GM12878 (cell line): ENCODE measurements around the gene PAGE3.

Source experiments
- CHD2 ChIP-seq: IDR thresholded peaks from 2 replicates; pipeline ENCODE4 v1.6.1; 2011; ENCODE audit warnings: low read depth, low read length, improper control_type of control experiment, borderline replicate concordance
- CHD4 ChIP-seq: fragments of 200-600 bp; sonication (generic); IDR thresholded peaks from 2 replicates; pipeline ENCODE4 v1.6.1; 2016; ENCODE audit warnings: mild to moderate bottlenecking
- EED ChIP-seq: sonication (generic); IDR thresholded peaks from 2 replicates; pipeline ENCODE4 v1.6.1; 2016; ENCODE audit warnings: antibody characterized with exemption, low read depth
- EP300 ChIP-seq, 2 experiments: fragments of 150-350 bp in 1 of 2; IDR thresholded peaks; 2 replicates each; pipeline ENCODE4 v1.6.1; 2011 to 2012; ENCODE audit warnings: low read depth in 2 of 2, low read length in 2 of 2, borderline replicate concordance in 1 of 2, improper control_type of control experiment in 1 of 2, inconsistent platforms in 1 of 2; ENCODE audit not compliant: control insufficient read depth in 1 of 2
- EZH2 ChIP-seq: IDR thresholded peaks from 2 replicates; pipeline ENCODE4 v1.6.1; 2012; ENCODE audit warnings: low read depth, mild to moderate bottlenecking, control low read depth, inconsistent platforms, low read length, borderline replicate concordance; ENCODE audit not compliant: control insufficient read depth
- HDAC2 ChIP-seq: fragments of 200-600 bp; sonication (generic); IDR thresholded peaks from 2 replicates; pipeline ENCODE4 v1.6.1; 2017
- POLR2A ChIP-seq: IDR thresholded peaks from 2 replicates; pipeline ENCODE4 v1.6.1; 2011; ENCODE audit warnings: low read depth, mild to moderate bottlenecking, low read length
- POLR2AphosphoS5 ChIP-seq: IDR thresholded peaks from 2 replicates; pipeline ENCODE4 v1.6.1; 2011; ENCODE audit warnings: mild to moderate bottlenecking, low read length, inconsistent platforms
- RAD51 ChIP-seq: fragments of 450-650 bp; IDR thresholded peaks from 2 replicates; pipeline ENCODE4 v1.6.1; 2016; ENCODE audit warnings: moderate library complexity, mild to moderate bottlenecking, inconsistent platforms
- RCOR1 ChIP-seq: conservative IDR thresholded peaks from 2 replicates; pipeline ENCODE4 v1.6.1; 2012; ENCODE audit warnings: low read depth, low read length, improper control_type of control experiment
- TCF12 ChIP-seq: IDR thresholded peaks from 2 replicates; pipeline ENCODE4 v1.6.1; 2011; ENCODE audit warnings: low read depth, mild to moderate bottlenecking, low read length
- ZNF24 ChIP-seq: fragments of 450-650 bp; IDR thresholded peaks from 2 replicates; pipeline ENCODE4 v1.6.1; 2017; ENCODE audit warnings: antibody characterized with exemption, mild to moderate bottlenecking
- TF ChIP-seq, protein P1 (sequence below), 3 experiments: IDR thresholded peaks in 2 of 3; conservative IDR thresholded peaks in 1 of 3; 2 replicates each; pipeline ENCODE4 v1.5.1; 2011; ENCODE audit warnings: low read depth in 3 of 3, low read length in 3 of 3, mild to moderate bottlenecking in 3 of 3, control low read depth in 2 of 3, moderate library complexity in 2 of 3, inconsistent platforms in 1 of 3, mixed read lengths in 1 of 3; ENCODE audit not compliant: control insufficient read depth in 2 of 3, insufficient read depth in 1 of 3; ENCODE audit errors: extremely low read depth in 1 of 3
- TF ChIP-seq, protein P2 (sequence below): IDR thresholded peaks from 2 replicates; pipeline ENCODE4 v1.6.1; 2011; ENCODE audit warnings: borderline replicate concordance, low read depth, mild to moderate bottlenecking, moderate library complexity, low read length; ENCODE audit not compliant: insufficient read depth, poor library complexity, severe bottlenecking

GRCh38 chrX:55210931-55211677, 53.6 kb downstream of the PAGE3 start:
- TF ChIP-seq POLR2AphosphoS5 (no peak), TCF12 (no peak), RAD51 (no peak), POLR2A (no peak), EP300 (IDR thresholded peaks at IDR 0.05; ENCODE audit: borderline replicate concordance in 1 of 2, control insufficient read depth in 1 of 2, low read depth in 2 of 2, low read length in 2 of 2) (no peak), ZNF24 (no peak), EED (no peak), HDAC2 (no peak), CHD4 (no peak), CHD2 (no peak), RCOR1 (no peak), EZH2 (no peak)
- TF ChIP-seq, protein P1, sequence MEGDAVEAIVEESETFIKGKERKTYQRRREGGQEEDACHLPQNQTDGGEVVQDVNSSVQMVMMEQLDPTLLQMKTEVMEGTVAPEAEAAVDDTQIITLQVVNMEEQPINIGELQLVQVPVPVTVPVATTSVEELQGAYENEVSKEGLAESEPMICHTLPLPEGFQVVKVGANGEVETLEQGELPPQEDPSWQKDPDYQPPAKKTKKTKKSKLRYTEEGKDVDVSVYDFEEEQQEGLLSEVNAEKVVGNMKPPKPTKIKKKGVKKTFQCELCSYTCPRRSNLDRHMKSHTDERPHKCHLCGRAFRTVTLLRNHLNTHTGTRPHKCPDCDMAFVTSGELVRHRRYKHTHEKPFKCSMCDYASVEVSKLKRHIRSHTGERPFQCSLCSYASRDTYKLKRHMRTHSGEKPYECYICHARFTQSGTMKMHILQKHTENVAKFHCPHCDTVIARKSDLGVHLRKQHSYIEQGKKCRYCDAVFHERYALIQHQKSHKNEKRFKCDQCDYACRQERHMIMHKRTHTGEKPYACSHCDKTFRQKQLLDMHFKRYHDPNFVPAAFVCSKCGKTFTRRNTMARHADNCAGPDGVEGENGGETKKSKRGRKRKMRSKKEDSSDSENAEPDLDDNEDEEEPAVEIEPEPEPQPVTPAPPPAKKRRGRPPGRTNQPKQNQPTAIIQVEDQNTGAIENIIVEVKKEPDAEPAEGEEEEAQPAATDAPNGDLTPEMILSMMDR (IDR thresholded peaks at IDR 0.05 in 2 of 3, conservative IDR thresholded peaks at IDR 0.05 in 1 of 3; ENCODE audit: control insufficient read depth in 2 of 3, extremely low read depth in 1 of 3, insufficient read depth in 1 of 3, low read depth in 3 of 3, low read length in 3 of 3): no peak
- TF ChIP-seq, protein P2, sequence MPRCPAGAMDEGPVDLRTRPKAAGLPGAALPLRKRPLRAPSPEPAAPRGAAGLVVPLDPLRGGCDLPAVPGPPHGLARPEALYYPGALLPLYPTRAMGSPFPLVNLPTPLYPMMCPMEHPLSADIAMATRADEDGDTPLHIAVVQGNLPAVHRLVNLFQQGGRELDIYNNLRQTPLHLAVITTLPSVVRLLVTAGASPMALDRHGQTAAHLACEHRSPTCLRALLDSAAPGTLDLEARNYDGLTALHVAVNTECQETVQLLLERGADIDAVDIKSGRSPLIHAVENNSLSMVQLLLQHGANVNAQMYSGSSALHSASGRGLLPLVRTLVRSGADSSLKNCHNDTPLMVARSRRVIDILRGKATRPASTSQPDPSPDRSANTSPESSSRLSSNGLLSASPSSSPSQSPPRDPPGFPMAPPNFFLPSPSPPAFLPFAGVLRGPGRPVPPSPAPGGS: no peak
